Urinary bladder (tissue), 4 donors: ENCODE results near the gene VPS41. TPM values are rescaled to one million over a fixed set of nuclear protein-coding genes. Genes with fewer than 3 reads are reported as not detected.
"Not testable (repeated sequence)": the region's sequence is repeated elsewhere in the genome, so short reads cannot be mapped to it uniquely, and the experiment has no call there.

Experiments used
- DNase-seq: peaks from one replicate; pipeline ENCODE4 v3.0.0-alpha.2; 2015; ENCODE audit errors: extremely low spot score
- H3K27ac ChIP-seq: one replicate; pipeline ENCODE4 v1.5.1; 2013; ENCODE audit warnings: low read depth, mild to moderate bottlenecking, moderate library complexity
- H3K36me3 ChIP-seq: one replicate; pipeline ENCODE4 v1.6.1; 2013; ENCODE audit warnings: mild to moderate bottlenecking, moderate library complexity; ENCODE audit not compliant: insufficient read depth
- H3K4me1 ChIP-seq: one replicate; pipeline ENCODE4 v1.6.1; 2013; ENCODE audit warnings: mild to moderate bottlenecking, moderate library complexity; ENCODE audit not compliant: insufficient read depth
- H3K4me3 ChIP-seq: one replicate; pipeline ENCODE4 v1.5.1; 2013; ENCODE audit warnings: low read depth, low read length
- WGBS: extraction: QIAGEN DNeasy Blood & Tissue Kit; methylation state at CpG from one replicate; pipeline ENCODE4 v1.1.7; 2013; 5-methylcytosine and 5-hydroxymethylcytosine counted together
- polyA plus RNA-seq: library from polyadenylated mRNA; stranded (reverse); fragments of 200-250 nt; gene quantifications from one replicate; pipeline ENCODE4 v1.2.3, GENCODE V29; 2013
- total RNA-seq: library from RNA; depleted of rRNA; stranded (reverse); fragments of >200 nt; gene quantifications from one replicate; pipeline ENCODE4 v1.2.3, GENCODE V29; 2014
- donor health status: healthy with polysubstance abuse.
- donor health status: healthy.

The VPS41 gene
- total and polyA plus RNA-seq, 2 donors = 20.3 to 74.2 TPM

- no peak for DNase-seq
- WGBS = 88% methylated on average over 3 of the region's 3 CpGs
- H3K36me3 ChIP-seq = peaks cover 3% of the 10 kb centered on the region
Measured at GRCh38 chr7:38862666-38863065, 46.3 kb downstream of the VPS41 start.

GRCh38 chr7:38858259-38858884 is 50.6 kb downstream of the VPS41 start:
- WGBS = 58% methylated on average over 5 of the region's 5 CpGs
- no peaks in the 10 kb centered on the region for H3K4me1 ChIP-seq
- no peak for DNase-seq
- no peaks in the 10 kb centered on the region for H3K36me3 ChIP-seq
- H3K4me3 ChIP-seq = no peak overlapping the region
- no peak overlapping the region for H3K27ac ChIP-seq

More at GRCh38 chr7:38862666-38863065, 46.3 kb downstream of the VPS41 start:
- Histone ChIP-seq H3K4me3 (no peak overlapping the region), H3K4me1 (no peaks in the 10 kb centered on the region), H3K27ac (no peak overlapping the region)

GRCh38 chr7:38855867-38856266 is 53.1 kb downstream of the VPS41 start:
- H3K4me1 ChIP-seq = no peaks in the 10 kb centered on the region
- no peak for DNase-seq
- H3K4me3 ChIP-seq = no peak overlapping the region
- WGBS = 72% methylated on average over 2 of the region's 2 CpGs
- no peaks in the 10 kb centered on the region for H3K36me3 ChIP-seq
- H3K27ac ChIP-seq = no peak overlapping the region

- Histone ChIP-seq H3K4me1 (no peaks in the 10 kb centered on the region), H3K4me3 (no peak overlapping the region), H3K36me3 (no peaks in the 10 kb centered on the region), H3K27ac (no peak overlapping the region)
- WGBS = 91% methylated on average over 4 of the region's 4 CpGs
- no peak for DNase-seq
Measured at GRCh38 chr7:38855386-38855785, 53.6 kb downstream of the VPS41 start.

GRCh38 chr7:38854947-38855346 is 54.0 kb downstream of the VPS41 start:
- not testable (repeated sequence) for H3K4me3 ChIP-seq, H3K36me3 ChIP-seq, DNase-seq, H3K4me1 ChIP-seq, H3K27ac ChIP-seq
- over 99% methylated on average over 7 of the region's 7 CpGs for WGBS

GRCh38 chr7:38851321-38851720 is 57.7 kb downstream of the VPS41 start:
- Histone ChIP-seq H3K27ac (no peak overlapping the region), H3K36me3 (no peaks in the 10 kb centered on the region), H3K4me3 (no peak overlapping the region), H3K4me1 (no peaks in the 10 kb centered on the region)
- WGBS = 91% methylated on average over 2 of the region's 2 CpGs
- DNase-seq = no peak

GRCh38 chr7:38846280-38846679 is 62.7 kb downstream of the VPS41 start:
- no peak overlapping the region for H3K4me3 ChIP-seq
- no peaks in the 10 kb centered on the region for H3K36me3 ChIP-seq
- no peak overlapping the region for H3K27ac ChIP-seq
- DNase-seq = no peak
- no peaks in the 10 kb centered on the region for H3K4me1 ChIP-seq
- WGBS = 81% methylated on average over 7 of the region's 7 CpGs

- Histone ChIP-seq H3K4me3 (no peak overlapping the region), H3K36me3 (no peaks in the 10 kb centered on the region), H3K27ac (no peak overlapping the region), H3K4me1 (no peaks in the 10 kb centered on the region)
- DNase-seq = no peak
- 88% methylated on average over 8 of the region's 8 CpGs for WGBS
Measured at GRCh38 chr7:38844952-38845563, 63.9 kb downstream of the VPS41 start.

GRCh38 chr7:38842746-38843145 is 66.2 kb downstream of the VPS41 start:
- Histone ChIP-seq H3K27ac (no peak overlapping the region), H3K4me1 (no peaks in the 10 kb centered on the region), H3K36me3 (no peaks in the 10 kb centered on the region), H3K4me3 (no peak overlapping the region)
- no peak for DNase-seq
- 83% methylated on average over 1 of the region's 1 CpG for WGBS

- Histone ChIP-seq H3K36me3 (no peaks in the 10 kb centered on the region), H3K27ac (no peak overlapping the region), H3K4me3 (no peak overlapping the region), H3K4me1 (no peaks in the 10 kb centered on the region)
- 61% methylated on average over 2 of the region's 2 CpGs for WGBS
- no peak for DNase-seq
Measured at GRCh38 chr7:38840736-38841460, 68.1 kb downstream of the VPS41 start.

GRCh38 chr7:38839851-38840250 is 69.1 kb downstream of the VPS41 start:
- DNase-seq = no peak
- H3K4me3 ChIP-seq = no peak overlapping the region
- no peaks in the 10 kb centered on the region for H3K36me3 ChIP-seq
- no peaks in the 10 kb centered on the region for H3K4me1 ChIP-seq
- H3K27ac ChIP-seq = no peak overlapping the region
- 62% methylated on average over 5 of the region's 5 CpGs for WGBS

GRCh38 chr7:38838725-38839385 is 70.1 kb downstream of the VPS41 start:
- WGBS = 93% methylated on average over 6 of the region's 6 CpGs
- no peak for DNase-seq
- H3K4me3 ChIP-seq = no peak overlapping the region

GRCh38 chr7:38834357-38834756 is 74.6 kb downstream of the VPS41 start:
- Histone ChIP-seq H3K27ac (no peak overlapping the region), H3K4me3 (no peak overlapping the region), H3K4me1 (no peaks in the 10 kb centered on the region), H3K36me3 (no peaks in the 10 kb centered on the region)
- DNase-seq = no peak
- 73% methylated on average over 3 of the region's 3 CpGs for WGBS

More at GRCh38 chr7:38838725-38839385, 70.1 kb downstream of the VPS41 start:
- Histone ChIP-seq H3K4me1 (no peaks in the 10 kb centered on the region), H3K27ac (no peak overlapping the region), H3K36me3 (no peaks in the 10 kb centered on the region)

- no peak for DNase-seq
- Histone ChIP-seq H3K4me1 (no peaks in the 10 kb centered on the region), H3K27ac (no peak overlapping the region), H3K36me3 (no peaks in the 10 kb centered on the region), H3K4me3 (no peak overlapping the region)
- 76% methylated on average over 1 of the region's 1 CpG for WGBS
Measured at GRCh38 chr7:38833329-38833728, 75.7 kb downstream of the VPS41 start.
